HepG2 (cell line): Measurements from ENCODE around the gene MZF1. TPM values are rescaled to one million over a fixed set of nuclear protein-coding genes. Genes with fewer than 3 reads are reported as not detected.

ENCODE experiments used
- ADNP ChIP-seq: sonication (generic); formaldehyde crosslinking; IDR thresholded peaks from 2 replicates; pipeline ENCODE4 v1.4.0; 2020; ENCODE audit warnings: missing genetic modification reagents
- BORCS8-MEF2B ChIP-seq: sonication (generic); formaldehyde crosslinking; IDR thresholded peaks from 2 replicates; pipeline ENCODE4 v1.8.0; 2022; ENCODE audit warnings: mild to moderate bottlenecking, missing genetic modification reagents
- CBX1 ChIP-seq: IDR thresholded peaks from one replicate; pipeline ENCODE4 v1.6.1; 2016; ENCODE audit warnings: antibody characterized with exemption, low read depth
- CREM ChIP-seq, 2 experiments: sonication (generic) in 1 of 2; formaldehyde crosslinking in 1 of 2; IDR thresholded peaks; 2 replicates each; pipeline versions ENCODE4 v1.4.0 to v1.6.1; 2016 to 2020; ENCODE audit warnings: antibody characterized with exemption in 1 of 2, mild to moderate bottlenecking in 1 of 2, missing genetic modification reagents in 1 of 2
- FOXM1 ChIP-seq: sonication (generic); formaldehyde crosslinking; IDR thresholded peaks from 2 replicates; pipeline ENCODE4 v1.5.0; 2020; ENCODE audit warnings: missing genetic modification reagents
- GABPB1 ChIP-seq: IDR thresholded peaks from 2 replicates; pipeline ENCODE4 v1.6.1; 2016; ENCODE audit warnings: mild to moderate bottlenecking, missing genetic modification reagents, moderate library complexity, missing compliant biosample characterization
- HDAC1 ChIP-seq: sonication (generic); formaldehyde crosslinking; IDR thresholded peaks from 2 replicates; pipeline ENCODE4 v1.5.1; 2020; ENCODE audit warnings: mild to moderate bottlenecking, missing genetic modification reagents
- HMG20A ChIP-seq: IDR thresholded peaks from 2 replicates; pipeline ENCODE4 v1.6.1; 2016; ENCODE audit warnings: borderline replicate concordance
- IKZF1 ChIP-seq: fragments of 450-650 bp; IDR thresholded peaks from 2 replicates; pipeline ENCODE4 v1.7.1; 2016
- MLLT10 ChIP-seq: sonication (generic); formaldehyde crosslinking; IDR thresholded peaks from 2 replicates; pipeline ENCODE4 v1.4.0; 2020; ENCODE audit warnings: missing genetic modification reagents
- RELA ChIP-seq: sonication (generic); formaldehyde crosslinking; IDR thresholded peaks from 2 replicates; pipeline ENCODE4 v1.4.0; 2020; ENCODE audit warnings: missing genetic modification reagents
- REPIN1 ChIP-seq: sonication (generic); formaldehyde crosslinking; IDR thresholded peaks from 2 replicates; pipeline ENCODE4 v1.8.0; 2022; ENCODE audit warnings: missing genetic modification reagents, low read depth, mild to moderate bottlenecking, borderline replicate concordance
- ZC3H4 ChIP-seq: sonication (generic); formaldehyde crosslinking; IDR thresholded peaks from 2 replicates; pipeline ENCODE4 v1.4.0; 2020; ENCODE audit warnings: missing genetic modification reagents, borderline replicate concordance
- ZNF333 ChIP-seq: sonication (generic); formaldehyde crosslinking; IDR thresholded peaks from 2 replicates; pipeline ENCODE4 v1.4.0; 2020; ENCODE audit warnings: mild to moderate bottlenecking, missing genetic modification reagents, borderline replicate concordance
- ZNF782 ChIP-seq: sonication (generic); formaldehyde crosslinking; IDR thresholded peaks from 2 replicates; pipeline ENCODE4 v1.4.0; 2020; ENCODE audit warnings: missing genetic modification reagents, mild to moderate bottlenecking, borderline replicate concordance
- polyA plus RNA-seq, 8 experiments: library from polyadenylated mRNA; depleted of rRNA in 3 of 8; stranded (reverse) in 7 of 8; unstranded in 1 of 8; fragments of >200 nt; fragmentation: Illumina TruSeq in 4 of 8; extraction: Trizol in 4 of 8; gene quantifications; 2 replicates each; pipeline versions ENCODE4 v1.2.1 to v1.2.3, GENCODE V29; 2011 to 2016; ENCODE audit warnings: low read depth in 4 of 8, missing spikeins in 1 of 8, mixed read lengths in 1 of 8; ENCODE audit not compliant: insufficient read depth in 1 of 8
- total RNA-seq, 5 experiments: library from RNA; depleted of rRNA; stranded (reverse); fragments of >200 nt; fragmentation: Illumina TruSeq; extraction: Trizol; gene quantifications; 2 replicates each; pipeline ENCODE4 v1.2.3, GENCODE V29; 2016; ENCODE audit warnings: low read depth in 1 of 5
- TF ChIP-seq, protein P1 (sequence below): IDR thresholded peaks from 2 replicates; pipeline ENCODE4 v1.6.1; 2016; ENCODE audit warnings: low read depth
- TF ChIP-seq, protein P2 (sequence below): sonication (generic); formaldehyde crosslinking; IDR thresholded peaks from 2 replicates; pipeline ENCODE4 v1.4.0; 2020; ENCODE audit warnings: missing genetic modification reagents; ENCODE audit errors: not compliant biosample characterization
- TF ChIP-seq, protein P3 (sequence below): sonication (generic); IDR thresholded peaks from 2 replicates; pipeline ENCODE4 v1.6.1; 2016; ENCODE audit warnings: low read depth, borderline replicate concordance
- TF ChIP-seq, protein P4 (sequence below): sonication (generic); formaldehyde crosslinking; conservative IDR thresholded peaks from 2 replicates; pipeline ENCODE4 v1.4.0; 2020; ENCODE audit warnings: missing genetic modification reagents
- TF ChIP-seq, protein P5 (sequence below): IDR thresholded peaks from 2 replicates; pipeline ENCODE4 v1.6.1; 2016; ENCODE audit warnings: control low read depth
- TF ChIP-seq, protein P6 (sequence below): sonication (generic); formaldehyde crosslinking; IDR thresholded peaks from 2 replicates; pipeline ENCODE4 v1.4.0; 2020; ENCODE audit warnings: missing genetic modification reagents

Gene MZF1
- total and polyA plus RNA-seq, 2 of the 13 experiments (the other 11 are each of a cell fraction or from before 2014, with no cell fraction given): 3.1 to 8.1 TPM

DNA sequence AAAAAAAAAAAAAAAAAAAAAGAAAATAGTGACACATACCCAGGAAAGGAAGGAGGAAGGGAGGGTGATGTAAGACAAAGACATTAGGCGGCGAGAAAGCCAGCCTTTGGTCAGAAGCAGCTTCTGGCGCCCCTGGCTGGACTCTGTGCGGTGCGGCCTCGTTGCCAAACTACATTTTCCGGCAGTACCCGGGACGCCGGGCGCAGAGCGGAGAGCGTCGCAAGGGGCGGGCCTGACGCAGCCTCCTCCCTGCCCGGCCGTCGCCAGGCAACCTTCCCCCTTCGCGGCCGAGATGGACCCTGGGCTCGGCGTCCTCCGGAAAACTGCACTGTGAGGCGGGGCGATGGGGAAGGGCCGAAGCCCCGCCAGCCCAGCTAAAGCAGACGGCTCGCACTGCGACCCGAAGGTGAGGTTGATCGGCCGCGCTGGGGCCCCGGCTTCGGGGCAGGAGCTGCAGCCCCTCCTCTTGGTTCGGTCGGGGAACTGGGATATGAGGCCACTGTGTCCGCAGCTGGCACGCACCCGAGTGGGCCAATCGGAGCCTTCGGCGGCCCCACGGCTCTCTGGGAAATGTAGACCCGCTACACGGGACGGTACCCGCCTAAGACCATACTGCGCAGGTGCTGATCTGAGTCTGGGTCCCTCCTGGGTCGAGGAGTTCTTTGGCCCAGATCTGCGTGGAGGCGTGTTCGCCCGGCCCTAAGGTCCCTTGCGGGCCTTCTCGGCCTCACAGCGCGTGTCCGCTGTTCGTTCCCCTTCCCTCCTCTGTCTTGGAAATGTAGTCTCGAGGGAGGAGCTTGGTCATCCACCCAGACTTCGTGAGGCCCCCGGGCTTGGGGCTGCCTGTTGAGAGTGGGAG is 2.3 kb upstream of the MZF1 start (continued):
- no peak for TF ChIP-seq MLLT10 (CRISPR knock-in tag)
- TF ChIP-seq HDAC1 (CRISPR knock-in tag): peak; percentile 64
- TF ChIP-seq, protein P1, sequence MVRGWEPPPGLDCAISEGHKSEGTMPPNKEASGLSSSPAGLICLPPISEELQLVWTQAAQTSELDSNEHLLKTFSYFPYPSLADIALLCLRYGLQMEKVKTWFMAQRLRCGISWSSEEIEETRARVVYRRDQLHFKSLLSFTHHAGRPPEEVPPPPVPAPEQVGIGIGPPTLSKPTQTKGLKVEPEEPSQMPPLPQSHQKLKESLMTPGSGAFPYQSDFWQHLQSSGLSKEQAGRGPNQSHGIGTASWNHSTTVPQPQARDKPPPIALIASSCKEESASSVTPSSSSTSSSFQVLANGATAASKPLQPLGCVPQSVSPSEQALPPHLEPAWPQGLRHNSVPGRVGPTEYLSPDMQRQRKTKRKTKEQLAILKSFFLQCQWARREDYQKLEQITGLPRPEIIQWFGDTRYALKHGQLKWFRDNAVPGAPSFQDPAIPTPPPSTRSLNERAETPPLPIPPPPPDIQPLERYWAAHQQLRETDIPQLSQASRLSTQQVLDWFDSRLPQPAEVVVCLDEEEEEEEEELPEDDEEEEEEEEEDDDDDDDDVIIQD (CRISPR knock-in tag): no peak; the same call in 1 of the 2 replicates
- TF ChIP-seq ADNP (CRISPR knock-in tag): no peak
- TF ChIP-seq GABPB1: peak; percentile 92
- TF ChIP-seq, protein P2, sequence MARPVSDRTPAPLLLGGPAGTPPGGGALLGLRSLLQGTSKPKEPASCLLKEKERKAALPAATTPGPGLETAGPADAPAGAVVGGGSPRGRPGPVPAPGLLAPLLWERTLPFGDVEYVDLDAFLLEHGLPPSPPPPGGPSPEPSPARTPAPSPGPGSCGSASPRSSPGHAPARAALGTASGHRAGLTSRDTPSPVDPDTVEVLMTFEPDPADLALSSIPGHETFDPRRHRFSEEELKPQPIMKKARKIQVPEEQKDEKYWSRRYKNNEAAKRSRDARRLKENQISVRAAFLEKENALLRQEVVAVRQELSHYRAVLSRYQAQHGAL: peak; percentile 43
- TF ChIP-seq RELA (CRISPR knock-in tag): no peak; the same call in 1 of the 2 replicates
- TF ChIP-seq, protein P3, sequence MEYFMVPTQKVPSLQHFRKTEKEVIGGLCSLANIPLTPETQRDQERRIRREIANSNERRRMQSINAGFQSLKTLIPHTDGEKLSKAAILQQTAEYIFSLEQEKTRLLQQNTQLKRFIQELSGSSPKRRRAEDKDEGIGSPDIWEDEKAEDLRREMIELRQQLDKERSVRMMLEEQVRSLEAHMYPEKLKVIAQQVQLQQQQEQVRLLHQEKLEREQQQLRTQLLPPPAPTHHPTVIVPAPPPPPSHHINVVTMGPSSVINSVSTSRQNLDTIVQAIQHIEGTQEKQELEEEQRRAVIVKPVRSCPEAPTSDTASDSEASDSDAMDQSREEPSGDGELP: peak; percentile 44; the same call in 1 of the 2 replicates
- TF ChIP-seq CBX1: no peak
- TF ChIP-seq HMG20A: no peak
- TF ChIP-seq CREM (IDR thresholded peaks at IDR 0.05): peak; percentile 91
- TF ChIP-seq CREM (CRISPR knock-in tag; IDR thresholded peaks at IDR 0.05): peak; percentile 49; the same call in 1 of the 2 replicates
- no peak for TF ChIP-seq FOXM1 (CRISPR knock-in tag)
- TF ChIP-seq, protein P4, sequence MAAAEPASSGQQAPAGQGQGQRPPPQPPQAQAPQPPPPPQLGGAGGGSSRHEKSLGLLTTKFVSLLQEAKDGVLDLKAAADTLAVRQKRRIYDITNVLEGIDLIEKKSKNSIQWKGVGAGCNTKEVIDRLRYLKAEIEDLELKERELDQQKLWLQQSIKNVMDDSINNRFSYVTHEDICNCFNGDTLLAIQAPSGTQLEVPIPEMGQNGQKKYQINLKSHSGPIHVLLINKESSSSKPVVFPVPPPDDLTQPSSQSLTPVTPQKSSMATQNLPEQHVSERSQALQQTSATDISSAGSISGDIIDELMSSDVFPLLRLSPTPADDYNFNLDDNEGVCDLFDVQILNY: no peak; the same call in 1 of the 2 replicates
- 0 out of 2 replicates have a peak, but pooled peaks have one; percentile 39 for TF ChIP-seq BORCS8-MEF2B (CRISPR knock-in tag)
- no peak for TF ChIP-seq ZNF782 (CRISPR knock-in tag)
- peak; percentile 75; the same call in 1 of the 2 replicates for TF ChIP-seq REPIN1 (CRISPR knock-in tag)
- TF ChIP-seq, protein P5, sequence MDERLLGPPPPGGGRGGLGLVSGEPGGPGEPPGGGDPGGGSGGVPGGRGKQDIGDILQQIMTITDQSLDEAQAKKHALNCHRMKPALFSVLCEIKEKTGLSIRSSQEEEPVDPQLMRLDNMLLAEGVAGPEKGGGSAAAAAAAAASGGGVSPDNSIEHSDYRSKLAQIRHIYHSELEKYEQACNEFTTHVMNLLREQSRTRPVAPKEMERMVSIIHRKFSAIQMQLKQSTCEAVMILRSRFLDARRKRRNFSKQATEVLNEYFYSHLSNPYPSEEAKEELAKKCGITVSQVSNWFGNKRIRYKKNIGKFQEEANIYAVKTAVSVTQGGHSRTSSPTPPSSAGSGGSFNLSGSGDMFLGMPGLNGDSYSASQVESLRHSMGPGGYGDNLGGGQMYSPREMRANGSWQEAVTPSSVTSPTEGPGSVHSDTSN (CRISPR knock-in tag): no peak
- TF ChIP-seq IKZF1: no peak
- TF ChIP-seq ZC3H4 (CRISPR knock-in tag): no peak
- TF ChIP-seq ZNF333: no peak; the same call in 1 of the 2 replicates
- TF ChIP-seq, protein P6, sequence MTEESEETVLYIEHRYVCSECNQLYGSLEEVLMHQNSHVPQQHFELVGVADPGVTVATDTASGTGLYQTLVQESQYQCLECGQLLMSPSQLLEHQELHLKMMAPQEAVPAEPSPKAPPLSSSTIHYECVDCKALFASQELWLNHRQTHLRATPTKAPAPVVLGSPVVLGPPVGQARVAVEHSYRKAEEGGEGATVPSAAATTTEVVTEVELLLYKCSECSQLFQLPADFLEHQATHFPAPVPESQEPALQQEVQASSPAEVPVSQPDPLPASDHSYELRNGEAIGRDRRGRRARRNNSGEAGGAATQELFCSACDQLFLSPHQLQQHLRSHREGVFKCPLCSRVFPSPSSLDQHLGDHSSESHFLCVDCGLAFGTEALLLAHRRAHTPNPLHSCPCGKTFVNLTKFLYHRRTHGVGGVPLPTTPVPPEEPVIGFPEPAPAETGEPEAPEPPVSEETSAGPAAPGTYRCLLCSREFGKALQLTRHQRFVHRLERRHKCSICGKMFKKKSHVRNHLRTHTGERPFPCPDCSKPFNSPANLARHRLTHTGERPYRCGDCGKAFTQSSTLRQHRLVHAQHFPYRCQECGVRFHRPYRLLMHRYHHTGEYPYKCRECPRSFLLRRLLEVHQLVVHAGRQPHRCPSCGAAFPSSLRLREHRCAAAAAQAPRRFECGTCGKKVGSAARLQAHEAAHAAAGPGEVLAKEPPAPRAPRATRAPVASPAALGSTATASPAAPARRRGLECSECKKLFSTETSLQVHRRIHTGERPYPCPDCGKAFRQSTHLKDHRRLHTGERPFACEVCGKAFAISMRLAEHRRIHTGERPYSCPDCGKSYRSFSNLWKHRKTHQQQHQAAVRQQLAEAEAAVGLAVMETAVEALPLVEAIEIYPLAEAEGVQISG (CRISPR knock-in tag): peak; percentile 64
